Posterior vena cava (tissue), 2 donors: Measurements from ENCODE around the gene TXNDC15. TPM values are rescaled to one million over a fixed set of nuclear protein-coding genes. Genes with fewer than 3 reads are reported as not detected.

ENCODE experiments used
- DNase-seq: peaks from one replicate; pipeline ENCODE4 v3.0.0-alpha.2; 2020; ENCODE audit warnings: low spot score
- intact Hi-C, 2 donors: fragments of 100-400 bp; cut with DNase I; formaldehyde crosslinking; loops; one replicate each; pipeline versions ENCODE4 v1.14.1 to v1.14.2; 2022 to 2023
- total RNA-seq, 2 donors: library from RNA; stranded (reverse); fragmentation: NEBNext Ultra II Directional; extraction: Animal tissue kit (Norgen Biotek cat#: 25700); gene quantifications; one replicate each; pipeline ENCODE4 v1.2.1, GENCODE V29; 2021
- donor health status: DM: yes; HTN: yes; CAD: no.
- donor health status: DM: yes; HTN: yes; CAD: no.

TXNDC15 gene
- total RNA-seq, 2 donors from 2014 or later: 76.7 to 103 TPM

DNA sequence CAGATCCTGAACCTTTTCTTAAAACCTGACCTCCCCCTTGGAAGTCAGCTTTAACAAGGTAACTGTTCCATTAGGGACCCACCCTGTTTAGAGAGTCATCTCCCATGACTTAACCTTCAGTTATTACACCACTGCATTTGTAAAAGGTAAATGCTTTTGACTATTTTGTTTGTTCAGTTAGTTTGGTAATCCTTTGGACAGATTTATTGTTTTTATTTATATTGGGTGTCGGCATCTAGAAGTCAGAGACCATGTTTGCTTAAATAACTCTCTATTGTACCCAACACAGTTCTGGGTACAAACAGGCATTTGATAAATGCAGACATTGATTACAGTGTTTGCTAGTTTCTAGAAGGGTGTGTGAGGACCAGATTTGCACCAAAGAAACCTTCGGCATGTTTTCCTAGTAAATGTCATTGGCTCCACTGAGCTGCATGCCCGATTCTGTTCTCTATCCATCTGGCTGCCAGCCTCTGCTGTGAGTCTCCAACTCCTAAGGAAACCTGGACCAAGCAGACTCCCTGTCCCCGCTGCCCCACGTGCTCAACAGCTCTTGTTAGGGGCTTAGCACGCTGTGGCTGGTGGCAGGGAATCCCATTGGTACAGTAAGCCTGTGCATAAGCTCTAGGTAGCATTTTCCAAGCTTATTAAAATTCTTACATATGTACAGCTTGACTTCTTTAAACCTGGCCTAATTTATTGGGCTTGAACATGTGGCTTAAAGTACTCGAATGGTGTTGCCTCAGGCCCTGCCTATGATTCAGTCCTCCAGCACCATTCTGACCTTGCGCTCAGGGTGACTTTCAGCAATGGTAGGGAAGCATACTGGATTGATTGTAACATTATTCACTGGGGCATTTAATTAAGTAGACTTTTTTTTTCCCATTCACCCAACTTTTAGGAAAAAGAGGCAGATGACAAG, 37.4 kb downstream of the TXNDC15 start:
- no peak for DNase-seq
- intact Hi-C loops: no loop called here

DNA sequence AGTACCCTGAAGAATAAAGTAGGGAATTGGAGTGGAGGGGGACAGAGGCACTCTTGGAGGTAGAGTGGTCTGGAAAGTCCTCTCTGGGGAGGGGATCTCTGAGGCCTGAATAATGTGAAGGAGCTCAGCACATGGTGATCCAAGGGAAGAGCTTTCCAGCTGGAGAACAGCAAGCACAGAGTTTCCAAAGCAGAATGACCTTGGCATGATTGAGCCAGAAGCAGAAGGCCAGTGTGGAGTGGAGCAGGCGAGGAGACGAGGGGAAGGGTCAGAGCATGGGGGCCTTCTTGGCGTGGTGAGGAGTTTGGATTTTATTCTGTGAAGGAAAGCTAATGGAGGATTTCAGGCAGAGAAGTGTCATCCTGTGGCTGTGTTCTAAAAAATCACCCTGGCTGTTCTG, 39.1 kb downstream of the TXNDC15 start:
- intact Hi-C loops: no loop called here
- DNase-seq: no peak

DNA sequence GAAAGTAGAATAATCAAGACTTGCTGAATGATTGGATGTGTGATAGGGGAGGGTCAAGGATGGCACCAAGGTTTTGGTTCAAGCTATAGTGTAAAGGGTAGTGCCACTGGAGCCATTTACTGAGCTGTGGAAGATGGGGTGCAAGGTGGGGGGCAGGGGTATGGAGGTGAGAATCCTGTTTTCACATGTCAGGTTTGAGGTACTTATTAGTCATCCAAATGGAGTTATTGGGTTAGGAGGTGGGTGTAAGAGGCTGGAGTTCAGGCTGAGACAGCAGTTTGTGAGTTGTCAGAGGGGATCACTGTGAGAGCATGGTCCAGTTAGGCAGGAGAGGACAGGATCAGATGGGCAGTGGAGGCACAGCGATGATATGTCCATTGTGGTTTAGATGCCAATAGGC, 39.6 kb downstream of the TXNDC15 start:
- DNase-seq: no peak
- intact Hi-C loops: no loop called here

DNA sequence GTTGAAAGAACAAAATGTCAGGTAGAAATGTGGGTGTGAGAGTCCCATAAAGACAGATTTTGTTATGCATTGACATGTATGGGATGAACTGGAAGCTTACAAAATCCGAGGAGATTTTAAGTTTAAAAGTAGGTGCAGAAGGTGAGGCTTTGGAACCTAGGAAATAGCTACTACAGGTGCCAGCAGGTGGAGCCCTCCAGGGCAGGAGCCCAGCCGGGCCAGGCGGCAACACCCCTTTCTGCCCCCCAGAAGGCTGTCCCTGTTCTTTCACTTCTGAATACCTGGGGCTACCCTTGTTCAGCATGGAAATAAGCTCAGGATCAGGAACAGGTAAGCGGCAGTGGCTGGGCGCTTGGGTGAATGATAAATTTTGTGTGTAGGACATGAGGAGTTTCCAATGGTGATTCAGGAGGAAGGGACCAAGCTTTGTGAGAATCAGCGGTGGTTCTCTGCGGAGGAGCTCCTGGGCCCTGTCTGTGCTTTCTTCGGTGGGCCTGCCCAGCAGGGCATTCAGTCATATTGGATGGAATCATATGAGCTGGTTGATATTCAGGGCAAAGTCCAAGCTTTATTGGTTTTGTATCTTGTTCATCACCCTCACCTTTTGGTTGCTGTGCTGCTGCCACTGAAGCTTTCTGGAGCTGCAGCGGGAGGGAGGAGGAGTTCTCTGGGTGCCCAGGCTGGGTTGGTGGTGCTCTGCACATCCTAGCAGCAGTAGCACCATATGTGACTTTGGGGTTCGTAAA, 43.1 kb downstream of the TXNDC15 start:
- intact Hi-C loops: no loop called here

DNA sequence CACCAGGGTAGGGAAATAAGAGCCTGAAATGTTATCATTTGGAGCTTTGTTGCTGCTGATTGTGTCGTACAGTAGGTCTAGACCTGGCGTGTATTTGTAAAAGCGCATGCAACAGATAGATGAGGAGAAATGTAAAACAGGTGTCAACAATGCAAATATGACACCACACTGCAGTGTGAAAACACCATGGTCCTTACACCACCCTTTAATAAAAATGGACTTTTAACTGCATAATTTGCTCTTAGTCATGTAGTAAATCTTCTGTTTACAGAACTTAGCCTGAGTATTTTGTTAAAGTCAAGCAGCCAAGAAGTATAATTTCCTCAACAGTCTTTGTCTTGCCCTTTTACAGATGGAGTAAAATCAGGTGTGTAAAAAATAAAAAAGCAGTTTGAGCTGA, 44.7 kb downstream of the TXNDC15 start:
- intact Hi-C loops: no loop called here
- no peak for DNase-seq

More for the DNA sequence above, 43.1 kb downstream of the TXNDC15 start:
- DNase-seq: no peak

DNA sequence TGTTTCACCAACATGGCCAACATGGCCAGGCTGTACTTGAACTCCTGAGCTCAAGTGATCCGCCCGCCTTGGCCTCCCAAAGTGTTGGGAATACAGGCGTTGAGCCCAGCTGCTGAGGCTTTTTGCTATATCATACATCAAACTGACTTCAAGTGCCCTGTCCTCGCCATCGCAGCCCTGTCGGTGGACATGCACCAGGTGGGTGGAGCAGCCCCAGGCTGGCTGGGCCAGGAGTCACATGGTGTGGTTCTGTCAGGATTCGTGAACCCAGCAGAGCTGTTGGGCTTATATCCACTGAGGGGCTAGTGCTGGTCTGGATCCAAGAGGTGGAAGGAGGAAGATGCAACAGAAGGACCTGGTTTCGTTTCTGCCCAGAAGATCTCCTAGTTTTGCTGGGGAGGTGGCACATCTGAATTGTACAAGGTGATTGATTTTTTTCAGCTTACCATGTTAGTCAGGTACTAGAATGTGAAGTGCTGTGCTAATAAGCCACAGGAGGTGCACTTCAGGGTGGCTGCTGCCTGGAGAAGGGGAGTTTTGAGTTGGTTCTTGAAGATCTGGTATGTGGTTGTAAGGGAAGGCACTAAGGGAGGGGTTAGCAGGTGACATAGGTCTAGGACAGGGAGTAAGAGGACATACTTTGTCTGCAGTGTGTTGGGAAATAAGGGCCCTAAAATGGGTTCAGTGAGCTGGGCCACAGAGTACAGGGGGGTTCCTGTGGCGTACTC, 46.8 kb downstream of the TXNDC15 start:
- no peak for DNase-seq
- intact Hi-C loops: no loop called here

DNA sequence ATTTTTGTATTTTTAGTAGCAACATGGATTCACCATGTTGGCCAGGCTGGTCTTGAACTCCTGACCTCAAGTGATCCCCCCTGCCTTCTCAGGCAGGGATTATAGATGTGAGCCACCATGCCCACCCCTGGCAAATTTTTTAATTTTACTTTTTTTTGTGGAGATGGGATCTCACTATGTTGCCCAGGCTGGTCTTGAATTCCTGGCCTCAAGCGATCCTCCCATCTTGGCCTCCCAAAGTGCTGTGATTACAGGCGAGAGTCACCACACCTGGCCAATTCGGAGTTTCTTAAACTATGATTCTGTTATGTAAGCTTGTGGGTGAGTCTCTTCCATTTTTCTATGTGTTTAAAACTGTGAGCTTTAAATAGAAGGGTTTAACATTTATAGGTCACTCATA, 58.3 kb downstream of the TXNDC15 start:
- no peak for DNase-seq
- intact Hi-C loops: no loop called here

DNA sequence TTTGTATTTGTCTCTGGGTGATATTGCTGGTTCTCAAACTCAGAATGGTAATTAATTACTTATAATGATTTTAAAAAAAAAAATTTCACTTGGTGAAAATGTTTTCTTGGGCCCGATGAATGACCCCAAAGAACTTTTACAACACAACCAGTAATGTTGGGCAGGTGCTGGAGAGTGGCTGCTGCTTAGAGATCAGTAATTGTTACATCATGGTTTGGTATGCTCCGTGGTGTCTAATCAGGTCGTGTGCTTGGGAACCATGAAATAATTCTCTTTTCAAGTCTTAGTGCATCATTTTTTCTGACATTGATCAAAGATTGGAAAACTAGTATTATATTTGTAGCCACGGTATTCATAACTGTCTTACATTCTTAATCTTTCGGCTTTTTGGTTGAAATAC, 60.0 kb downstream of the TXNDC15 start:
- intact Hi-C loops: no loop called here
- DNase-seq: no peak

DNA sequence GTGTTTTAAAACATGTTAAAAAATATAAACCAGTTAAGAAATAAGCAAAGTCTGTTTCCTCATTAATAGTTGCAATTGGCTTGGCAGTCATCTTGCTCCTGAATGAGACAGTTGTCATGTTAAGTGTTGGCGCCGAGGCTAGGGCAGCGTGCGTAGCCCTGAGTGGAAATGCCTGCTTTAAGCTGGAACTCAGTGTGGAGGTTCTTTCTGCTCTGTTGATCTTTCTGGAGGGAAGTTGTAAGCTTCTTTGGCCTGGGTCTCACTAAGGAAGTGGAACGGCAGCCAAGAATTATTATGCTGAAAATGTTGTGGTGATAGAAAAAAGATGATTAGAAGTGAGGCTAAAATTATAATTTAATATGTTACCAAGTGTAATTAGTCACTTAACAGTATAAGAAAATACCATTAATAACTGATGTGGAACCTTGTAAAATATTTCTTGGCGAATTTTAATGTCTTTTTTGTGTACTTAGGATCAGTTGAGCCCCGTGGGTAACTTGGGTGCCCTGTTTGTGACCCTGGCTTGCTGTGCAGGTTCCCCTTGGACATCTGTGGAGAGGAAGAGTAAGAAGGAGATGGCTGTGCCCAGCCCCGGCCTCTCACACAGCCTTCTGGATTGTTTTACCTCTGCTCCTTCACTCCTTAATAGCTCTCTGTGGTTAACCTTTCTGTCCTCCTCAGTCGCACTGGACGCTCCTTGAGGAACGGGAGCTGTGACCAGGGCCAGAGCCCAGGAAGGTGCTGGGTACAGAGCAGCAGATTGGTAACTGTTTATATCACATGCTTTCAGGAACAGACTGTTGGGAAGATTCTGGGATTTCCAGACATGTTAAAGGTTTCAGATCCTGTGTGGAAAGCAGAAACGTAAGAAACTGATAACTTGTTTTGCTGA, 61.8 kb downstream of the TXNDC15 start:
- intact Hi-C loops: no loop called here
- no peak for DNase-seq

DNA sequence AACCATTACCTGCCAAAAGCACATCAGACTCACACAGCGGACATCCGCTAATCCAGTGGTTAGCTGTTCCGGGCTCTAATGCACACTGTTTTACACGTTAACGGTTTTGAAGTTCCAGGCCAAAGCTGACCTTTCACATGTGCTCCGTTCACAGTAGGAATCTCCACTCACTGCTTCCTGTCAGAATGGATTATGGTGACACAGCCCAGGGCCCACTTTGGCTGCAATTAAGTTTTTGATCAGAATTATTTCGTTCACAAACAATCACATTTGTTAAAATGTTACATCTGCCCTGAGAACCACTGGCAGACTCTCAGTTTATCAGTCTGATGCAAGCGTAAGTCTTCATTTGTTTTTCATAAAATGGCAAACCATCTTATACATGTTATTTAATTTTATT, 63.4 kb downstream of the TXNDC15 start:
- DNase-seq: no peak
- intact Hi-C loops: no loop called here

DNA sequence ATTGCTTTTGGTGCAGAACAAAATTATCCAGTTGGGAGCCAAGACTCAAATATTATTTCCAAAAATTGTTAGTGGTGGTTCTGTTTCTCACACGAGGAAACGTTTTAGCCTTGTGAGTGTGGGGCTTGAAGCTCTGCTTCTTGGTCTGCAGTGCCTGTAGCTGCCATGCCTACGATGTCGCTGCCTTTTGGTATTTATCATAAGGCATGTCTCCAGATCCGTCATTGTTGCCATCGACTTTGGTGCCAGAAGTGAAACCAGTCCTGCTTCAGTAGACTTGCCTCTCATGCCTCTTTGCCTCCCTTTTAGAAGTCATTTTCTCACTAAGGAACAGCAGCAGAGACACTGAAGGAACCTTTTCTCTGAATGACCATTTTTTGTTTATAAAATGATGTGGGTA, 63.9 kb downstream of the TXNDC15 start:
- intact Hi-C loops: no loop called here
- DNase-seq: no peak

DNA sequence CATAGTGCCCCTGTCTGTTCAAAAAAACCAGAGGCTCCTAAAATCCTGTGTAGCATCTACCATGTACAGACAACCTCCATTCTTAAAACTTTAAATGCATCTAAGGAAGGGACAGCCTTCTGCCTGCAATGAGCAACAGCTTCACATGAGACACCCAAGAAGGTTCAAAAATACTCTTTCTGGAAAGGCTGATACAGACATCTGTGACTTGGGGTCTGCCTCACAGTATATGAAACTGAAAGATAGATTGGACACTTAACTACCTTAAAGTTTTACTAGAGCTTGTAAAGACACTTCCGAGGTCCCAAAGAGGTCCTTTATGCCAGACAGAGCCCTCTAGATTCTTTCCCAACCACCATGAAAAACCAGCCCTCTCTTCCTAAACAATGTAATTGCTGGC, 65.3 kb downstream of the TXNDC15 start:
- no peak for DNase-seq
- intact Hi-C loops: no loop called here

DNA sequence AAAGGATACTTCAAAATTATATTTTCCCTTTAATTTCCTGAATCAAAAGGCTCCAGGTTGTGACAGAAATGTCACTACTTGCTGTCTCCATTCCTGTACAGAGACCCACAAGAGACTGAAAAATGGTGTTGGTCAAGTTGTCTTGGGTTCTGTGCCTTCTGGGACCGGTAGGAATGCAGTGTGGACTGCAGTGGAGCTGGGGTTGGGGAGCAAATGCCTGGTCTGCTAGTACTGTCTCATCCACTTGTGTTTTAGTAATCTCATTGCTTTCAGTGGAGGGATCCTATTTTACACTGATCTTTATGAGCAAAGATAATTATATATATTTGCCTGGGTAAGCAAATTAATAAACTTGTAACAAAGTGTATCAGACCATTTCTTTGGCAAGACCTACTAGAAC, 69.4 kb downstream of the TXNDC15 start:
- intact Hi-C loops: no loop called here
- no peak for DNase-seq

DNA sequence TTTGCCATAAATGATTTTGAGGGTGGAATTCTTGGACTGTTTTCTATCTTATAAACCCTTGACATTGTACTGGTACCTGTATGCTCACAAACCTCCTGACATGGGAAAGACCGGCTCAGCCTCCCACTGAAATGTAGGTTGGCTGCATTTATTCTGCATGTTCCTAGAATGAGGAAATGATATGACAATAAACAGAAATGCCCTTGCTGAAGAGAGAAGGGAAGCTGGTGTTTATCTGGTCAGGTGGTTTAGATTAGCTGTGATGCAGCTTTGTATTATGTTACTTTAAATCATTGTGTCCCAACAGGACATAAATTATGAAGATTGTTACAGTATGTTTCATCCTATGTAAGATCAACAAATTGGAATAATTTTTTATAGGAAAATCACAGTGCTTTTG, 70.5 kb downstream of the TXNDC15 start:
- intact Hi-C loops: no loop called here
- no peak for DNase-seq

DNA sequence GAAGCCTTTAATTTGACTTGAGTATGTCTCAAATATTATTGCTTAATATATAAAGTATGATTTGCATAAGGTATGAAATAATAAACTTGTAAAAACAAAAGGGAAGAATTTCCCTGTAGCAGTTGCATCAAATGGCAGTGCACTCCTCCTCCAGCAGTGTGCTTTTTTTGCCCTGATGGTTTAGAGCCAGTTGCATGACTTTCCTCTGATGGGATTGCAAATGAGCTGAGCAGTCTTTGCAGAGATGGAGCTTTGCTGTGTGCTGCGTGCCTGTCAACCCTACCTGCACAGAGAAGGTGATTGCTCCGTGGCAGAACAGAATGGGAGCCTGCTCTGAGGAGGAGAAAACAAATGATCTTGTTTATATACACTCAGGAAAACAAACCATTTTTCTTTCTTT, 70.9 kb downstream of the TXNDC15 start:
- intact Hi-C loops: no loop called here
- DNase-seq: no peak

DNA sequence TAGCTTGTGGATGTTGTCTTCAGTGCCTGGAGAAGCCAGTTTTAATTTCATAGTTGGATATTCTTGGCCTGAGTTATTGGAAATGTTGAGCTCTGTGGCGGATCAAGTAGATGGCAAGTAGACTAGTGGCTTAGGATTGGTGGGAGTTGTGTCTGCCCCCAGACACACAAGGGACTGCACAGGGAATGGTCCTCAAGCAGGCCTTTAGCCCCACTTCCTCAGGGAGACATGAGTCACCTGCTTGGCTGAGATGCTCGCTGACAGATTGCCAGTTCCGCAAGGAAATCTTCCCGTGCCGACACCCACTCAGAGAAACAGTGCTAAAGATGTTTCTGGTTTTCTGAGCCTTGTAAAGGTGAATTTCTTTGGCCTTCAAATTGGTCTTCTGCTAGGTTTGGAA, 74.7 kb downstream of the TXNDC15 start:
- no peak for DNase-seq
- intact Hi-C loops: no loop called here

DNA sequence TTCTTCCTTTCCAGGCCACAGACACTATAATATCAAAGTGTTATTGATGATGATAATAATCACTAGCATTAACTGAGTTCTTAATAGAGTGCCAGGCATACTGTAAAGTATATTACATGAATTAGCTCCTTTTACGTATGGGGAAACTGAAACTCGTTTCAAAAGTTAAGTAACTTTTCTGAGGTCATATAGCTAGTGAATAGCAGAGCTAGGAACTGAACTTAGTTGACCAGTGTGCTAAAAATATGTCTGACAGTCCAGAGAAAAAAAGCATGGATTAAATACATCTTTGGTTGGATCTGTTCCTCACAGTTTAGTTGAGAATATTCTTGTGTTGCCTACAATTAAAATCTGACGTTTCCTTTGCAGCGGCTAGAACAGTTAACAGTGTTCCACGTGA, 75.1 kb downstream of the TXNDC15 start:
- no peak for DNase-seq
- intact Hi-C loops: no loop called here
